PC-9 (cell line): Measurements from ENCODE around the gene DENND10. TPM values are rescaled to one million over a fixed set of nuclear protein-coding genes. Genes with fewer than 3 reads are reported as not detected.
A peak's percentile ranks its signal among the peaks of the same experiment; 100 is the strongest.
"Not testable (repeated sequence)": the region's sequence is repeated elsewhere in the genome, so short reads cannot be mapped to it uniquely, and the experiment has no call there.

Experiments
- BruUV-seq: library from RNA; stranded (reverse); fragments of 400-500 nt; replicated peaks from 2 replicates; lab custom pipeline; 2021; lab: Mats Ljungman, UMichigan
- CTCF ChIA-PET: fragments of 300-600 bp; sonication (Branson Sonifier 250); formaldehyde crosslinking; loops from one replicate; lab custom pipeline; 2022; ENCODE audit warnings: antibody characterized with exemption; lab: Charles Lee
- POLR2A ChIA-PET: fragments of 300-600 bp; sonication (Branson Sonifier 250); formaldehyde crosslinking; loops from one replicate; lab custom pipeline; 2022; ENCODE audit warnings: antibody characterized with exemption; ENCODE audit not compliant: unreplicated experiment; lab: Charles Lee
- DNase-seq, 2 experiments: peaks; one replicate each; pipeline versions ENCODE4 v3.0.0 to v3.0.0-alpha.2; 2015 to 2022; ENCODE audit warnings: mixed read lengths in 1 of 2
- H2AFZ ChIP-seq: fragments of 200-600 bp; sonication (generic); 2 replicates; pipeline ENCODE4 v1.8.1; 2017; ENCODE audit warnings: antibody characterized with exemption
- H3F3A ChIP-seq: fragments of 200-600 bp; sonication (generic); 2 replicates; pipeline ENCODE4 v1.8.1; 2017; ENCODE audit warnings: antibody characterized with exemption, mild to moderate bottlenecking, low read depth; ENCODE audit not compliant: insufficient read depth
- H3K27ac ChIP-seq: fragments of 200-600 bp; sonication (generic); 2 replicates; pipeline ENCODE4 v1.6.1; 2016; ENCODE audit warnings: mixed run types
- H3K27me3 ChIP-seq: fragments of 200-600 bp; sonication (generic); 2 replicates; pipeline ENCODE4 v1.6.1; 2016; ENCODE audit warnings: low read depth, mixed run types; ENCODE audit not compliant: insufficient read depth
- H3K36me3 ChIP-seq: fragments of 200-600 bp; sonication (generic); 2 replicates; pipeline ENCODE4 v1.6.1; 2016; ENCODE audit warnings: low read depth, mixed run types
- H3K4me1 ChIP-seq: fragments of 200-600 bp; sonication (generic); replicated peaks from 2 replicates; pipeline ENCODE4 v1.6.1; 2016; ENCODE audit warnings: mixed run types; ENCODE audit not compliant: insufficient read depth
- H3K4me2 ChIP-seq: fragments of 200-600 bp; sonication (generic); 2 replicates; pipeline ENCODE4 v1.6.1; 2017; ENCODE audit warnings: mixed run types
- H3K4me3 ChIP-seq: fragments of 200-600 bp; sonication (generic); 2 replicates; pipeline ENCODE4 v1.6.1; 2016; ENCODE audit warnings: mixed run types
- H3K79me2 ChIP-seq: fragments of 200-600 bp; sonication (generic); 2 replicates; pipeline ENCODE4 v1.6.1; 2017; ENCODE audit warnings: low read depth, mixed run types
- H3K9me2 ChIP-seq: fragments of 200-600 bp; sonication (generic); 2 replicates; pipeline ENCODE4 v1.8.1; 2017; ENCODE audit warnings: mild to moderate bottlenecking; ENCODE audit not compliant: insufficient read depth
- H3K9me3 ChIP-seq: fragments of 200-600 bp; sonication (generic); 2 replicates; pipeline ENCODE4 v1.8.1; 2016; ENCODE audit warnings: low read depth; ENCODE audit not compliant: insufficient read depth
- H4K20me1 ChIP-seq: fragments of 200-600 bp; sonication (generic); 2 replicates; pipeline ENCODE4 v1.8.1; 2017; ENCODE audit not compliant: insufficient read depth
- EZH2 ChIP-seq: fragments of 200-600 bp; sonication (generic); IDR thresholded peaks from 2 replicates; pipeline ENCODE4 v1.8.0; 2017; ENCODE audit warnings: antibody characterized with exemption, low read depth
- intact Hi-C: fragments of 100-400 bp; cut with micrococcal nuclease; formaldehyde crosslinking; loops from one replicate; pipeline ENCODE4 v1.10.0; 2022; ENCODE audit not compliant: unreplicated experiment
- total RNA-seq: library from RNA; stranded (reverse); gene quantifications from 2 replicates; pipeline ENCODE4 v1.2.3, GENCODE V29; 2021
- TF ChIP-seq, protein P1 (sequence below): fragments of 200-600 bp; sonication (generic); conservative IDR thresholded peaks from 2 replicates; pipeline ENCODE4 v1.6.1; 2017; ENCODE audit warnings: mixed run types, antibody characterized with exemption, mild to moderate bottlenecking, moderate library complexity

Gene DENND10
- total RNA-seq, 1 experiment from 2014 or later: 30.1 TPM

DNA sequence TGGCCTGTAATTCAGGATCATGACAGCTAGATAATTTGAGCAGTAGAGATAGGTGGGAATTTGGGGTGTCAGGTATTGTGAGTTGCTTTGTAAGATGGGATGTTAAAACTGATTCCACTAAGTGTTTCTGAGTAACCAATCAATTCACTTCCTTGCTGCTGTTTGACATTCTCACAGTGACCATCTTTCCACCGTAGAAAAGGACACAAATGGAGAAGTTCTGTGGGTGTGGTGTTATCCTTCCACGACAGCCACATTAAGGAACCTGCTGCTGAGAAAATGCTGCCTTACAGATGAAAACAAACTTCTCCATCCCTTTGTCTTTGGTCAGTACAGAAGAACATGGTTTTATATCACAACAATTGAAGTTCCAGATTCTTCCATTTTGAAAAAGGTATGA is 3.9 kb downstream of the DENND10 start:
- H3K36me3 ChIP-seq, H3K4me2 ChIP-seq, H3K27me3 ChIP-seq, H3K4me3 ChIP-seq, H3K9me3 ChIP-seq, H4K20me1 ChIP-seq, intact Hi-C loops, POLR2A ChIA-PET, DNase-seq, H3K27ac ChIP-seq, CTCF ChIA-PET, H3K9me2 ChIP-seq, BruUV-seq, H2AFZ ChIP-seq: not testable (repeated sequence)
- Histone ChIP-seq H3K79me2 (peaks cover 18% of the 10 kb centered on the region), H3K4me1 (peaks cover 22% of the 10 kb centered on the region; the same call in 1 of the 2 replicates), H3F3A (peaks cover 20% of the 10 kb centered on the region)

- peak overlapping the region; percentile 95; the same call in 1 of the 2 replicates for H3K27ac ChIP-seq
- intact Hi-C loops: loop anchor here (5.0 kb wide), 1 partner anchor 35 kb away; no protein-coding TSS in a partner anchor
- no peaks in the 10 kb centered on the region for H3K9me3 ChIP-seq
- no TSS peak for BruUV-seq
- DNase-seq: no peak
- H3F3A ChIP-seq: peaks cover 34% of the 10 kb centered on the region
- no peaks in the 10 kb centered on the region for H3K27me3 ChIP-seq
- H3K36me3 ChIP-seq: no peaks in the 10 kb centered on the region
- H3K9me2 ChIP-seq: no peaks in the 10 kb centered on the region
- H3K4me1 ChIP-seq: peaks cover 34% of the 10 kb centered on the region
- no peaks in the 10 kb centered on the region for H3K79me2 ChIP-seq
- no peaks in the 10 kb centered on the region for H4K20me1 ChIP-seq
- no peak overlapping the region for H3K4me3 ChIP-seq
- ChIA-PET POLR2A (interaction anchor here (0.7 kb wide), 1 partner anchor 67 kb away, joined by 3 read pairs; no protein-coding TSS in a partner anchor), CTCF (interaction anchor here (0.6 kb wide), 1 partner anchor 94 kb away, joined by 4 read pairs; no protein-coding TSS in a partner anchor)
- no peak overlapping the region for H2AFZ ChIP-seq
- TF ChIP-seq EZH2: no peak
- TF ChIP-seq, protein P1, sequence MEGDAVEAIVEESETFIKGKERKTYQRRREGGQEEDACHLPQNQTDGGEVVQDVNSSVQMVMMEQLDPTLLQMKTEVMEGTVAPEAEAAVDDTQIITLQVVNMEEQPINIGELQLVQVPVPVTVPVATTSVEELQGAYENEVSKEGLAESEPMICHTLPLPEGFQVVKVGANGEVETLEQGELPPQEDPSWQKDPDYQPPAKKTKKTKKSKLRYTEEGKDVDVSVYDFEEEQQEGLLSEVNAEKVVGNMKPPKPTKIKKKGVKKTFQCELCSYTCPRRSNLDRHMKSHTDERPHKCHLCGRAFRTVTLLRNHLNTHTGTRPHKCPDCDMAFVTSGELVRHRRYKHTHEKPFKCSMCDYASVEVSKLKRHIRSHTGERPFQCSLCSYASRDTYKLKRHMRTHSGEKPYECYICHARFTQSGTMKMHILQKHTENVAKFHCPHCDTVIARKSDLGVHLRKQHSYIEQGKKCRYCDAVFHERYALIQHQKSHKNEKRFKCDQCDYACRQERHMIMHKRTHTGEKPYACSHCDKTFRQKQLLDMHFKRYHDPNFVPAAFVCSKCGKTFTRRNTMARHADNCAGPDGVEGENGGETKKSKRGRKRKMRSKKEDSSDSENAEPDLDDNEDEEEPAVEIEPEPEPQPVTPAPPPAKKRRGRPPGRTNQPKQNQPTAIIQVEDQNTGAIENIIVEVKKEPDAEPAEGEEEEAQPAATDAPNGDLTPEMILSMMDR: no peak
- no peak overlapping the region for H3K4me2 ChIP-seq
These were observed 8.1 kb downstream of the DENND10 start for GRCh38 chr10:119112056-119112455.

- CTCF ChIA-PET: interaction anchor here (0.6 to 0.8 kb wide), 2 partner anchors 10 to 13 kb away, joined by 3 to 4 read pairs; partner anchors contain the start of gene DENND10
- TF ChIP-seq, protein P1: no peak
- no peak for TF ChIP-seq EZH2
- BruUV-seq: no TSS peak
- peaks cover 34% of the 10 kb centered on the region for H3K4me1 ChIP-seq
- H3K9me3 ChIP-seq: no peaks in the 10 kb centered on the region
- H3F3A ChIP-seq: peaks cover 34% of the 10 kb centered on the region
- H2AFZ ChIP-seq: no peak overlapping the region
- H3K79me2 ChIP-seq: no peaks in the 10 kb centered on the region
- peak in 1 of 2 experiments; percentile 93 for DNase-seq
- H3K9me2 ChIP-seq: no peaks in the 10 kb centered on the region
- intact Hi-C loops: loop anchor here (5.0 kb wide), 1 partner anchor 37 kb away; no protein-coding TSS in a partner anchor
- peak overlapping the region; percentile 2; the same call in 1 of the 2 replicates for H3K4me3 ChIP-seq
- no peaks in the 10 kb centered on the region for H3K27me3 ChIP-seq
- POLR2A ChIA-PET: no interaction called here
- no peaks in the 10 kb centered on the region for H3K36me3 ChIP-seq
- H3K27ac ChIP-seq: peak overlapping the region; percentile 95
- H4K20me1 ChIP-seq: no peaks in the 10 kb centered on the region
- peak overlapping the region; percentile 38 for H3K4me2 ChIP-seq
These were observed 10.1 kb downstream of the DENND10 start for GRCh38 chr10:119113751-119114732.
